ENCODE results near the gene MARS1.

Gene MARS1

GRCh38 chr12:57458665-57459054 lies 29.2 kb upstream of the MARS1 start:
- ATAC-seq: no peak

DNA sequence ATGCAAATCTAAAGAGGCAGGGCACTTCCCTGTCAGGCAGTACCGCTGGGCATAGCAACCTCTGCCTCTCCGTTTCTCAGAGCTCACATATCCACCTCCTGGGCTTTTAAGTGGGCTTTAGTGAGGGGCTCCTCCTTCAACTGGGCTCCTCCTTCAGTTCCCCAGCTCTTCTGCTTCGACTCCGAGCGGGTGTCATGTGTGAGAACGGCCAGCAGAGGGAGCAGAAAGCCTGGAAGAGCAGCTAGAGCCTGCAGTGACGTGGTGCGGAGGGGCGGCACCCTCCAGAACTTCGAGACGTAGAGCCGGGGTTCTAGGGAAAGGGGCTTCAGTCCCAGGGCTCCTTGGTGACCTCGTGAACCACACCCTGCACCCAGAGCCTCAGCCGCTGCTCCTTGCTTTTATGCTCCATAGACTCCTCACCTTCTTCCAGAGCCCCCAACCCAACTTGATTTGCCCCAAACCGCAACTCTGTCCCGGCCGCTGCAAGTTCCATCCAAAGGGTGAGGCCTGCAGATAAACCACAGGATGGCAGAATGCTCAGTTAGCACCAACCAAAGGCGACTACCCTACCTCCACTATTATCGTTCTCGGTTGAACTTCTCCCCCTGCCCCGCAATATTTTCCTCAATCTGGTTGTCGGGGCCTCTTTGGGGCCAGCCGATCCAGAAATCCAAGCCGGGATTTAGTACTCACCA lies 28.7 kb upstream of the MARS1 start:
- ATAC-seq: peak; percentile 73 to 76

- ATAC-seq: peak in 1 of 2 donors; percentile 7
Observed at GRCh38 chr12:57459750-57460467, 28.0 kb upstream of the MARS1 start, which contains the start of gene GLI1. TSS of gene GLI1 (plus strand) at chr12:57459785. CDS start at chr12:57463692, 3,907 bp downstream.

GRCh38 chr12:57460468-57460784 lies 27.4 kb upstream of the MARS1 start:
- ATAC-seq: no peak

- no peak for ATAC-seq
Observed at GRCh38 chr12:57460841-57461275, 27.0 kb upstream of the MARS1 start.

DNA sequence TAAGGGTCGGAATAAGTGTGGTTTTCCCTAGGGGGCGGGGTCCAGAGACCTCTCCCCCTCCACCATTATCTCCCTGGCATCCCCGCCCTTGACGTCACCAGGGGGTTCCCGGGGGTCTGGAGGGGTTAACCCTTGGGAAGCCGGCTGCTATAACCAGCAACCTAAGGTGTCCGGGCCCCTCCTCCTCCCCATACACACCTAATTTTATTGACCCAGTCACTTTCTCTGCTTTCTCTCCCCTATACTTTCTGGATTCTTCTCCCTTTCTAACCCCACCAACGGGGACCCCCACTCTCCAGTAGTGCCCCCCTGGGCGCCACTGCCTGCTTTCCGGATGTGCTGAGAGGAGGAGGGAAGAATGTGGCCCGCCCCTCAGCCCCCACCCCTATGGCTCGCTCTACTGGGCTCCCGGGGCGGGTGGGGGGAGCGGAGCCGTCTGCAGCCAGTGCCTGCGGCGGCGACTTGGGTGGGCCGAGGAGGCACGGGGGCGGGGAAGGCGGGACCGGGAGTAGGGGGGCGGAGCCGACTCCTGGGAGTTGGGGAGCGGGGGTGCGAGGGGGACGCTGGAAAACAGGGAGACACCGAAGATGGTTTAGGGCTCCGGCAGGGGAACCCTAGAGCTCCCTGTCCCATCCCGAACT lies 26.5 kb upstream of the MARS1 start:
- no peak for ATAC-seq

- ATAC-seq: no peak
Observed at GRCh38 chr12:57461917-57462250, 26.0 kb upstream of the MARS1 start.

- peak; percentile 84 to 89 for ATAC-seq
Observed at GRCh38 chr12:57462251-57462911, 25.5 kb upstream of the MARS1 start.

DNA sequence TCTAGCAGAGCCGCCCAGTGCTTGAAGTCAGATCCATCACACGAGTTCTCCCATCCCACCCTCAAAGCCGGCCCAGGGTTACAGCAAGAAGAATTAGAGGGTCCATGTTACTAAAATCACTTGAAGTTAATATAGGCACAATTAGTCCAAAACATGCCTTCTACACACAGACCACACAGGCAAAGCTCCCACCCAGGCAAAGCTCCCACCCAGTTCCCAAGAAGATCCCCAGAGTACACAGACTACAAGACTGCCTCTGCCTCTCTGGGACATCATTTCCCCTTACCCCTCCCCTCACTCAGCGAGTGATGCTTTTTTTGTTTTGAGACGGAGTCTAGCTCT lies 25.0 kb upstream of the MARS1 start:
- no peak for ATAC-seq

DNA sequence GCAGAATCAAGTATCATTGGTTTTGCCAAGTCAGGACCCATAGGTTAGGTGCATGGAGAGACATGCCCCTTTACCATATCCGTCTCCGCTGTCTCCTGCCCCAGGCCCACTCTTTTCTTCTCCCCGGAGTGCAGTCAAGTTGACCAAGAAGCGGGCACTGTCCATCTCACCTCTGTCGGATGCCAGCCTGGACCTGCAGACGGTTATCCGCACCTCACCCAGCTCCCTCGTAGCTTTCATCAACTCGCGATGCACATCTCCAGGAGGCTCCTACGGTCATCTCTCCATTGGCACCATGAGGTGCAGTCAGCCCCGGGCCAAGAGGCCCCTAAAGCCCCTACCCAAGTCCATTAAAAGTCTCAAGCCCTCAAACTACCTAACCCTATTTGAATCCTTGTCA lies 23.3 kb upstream of the MARS1 start:
- no peak for ATAC-seq

- no peak for ATAC-seq
Observed at GRCh38 chr12:57465030-57465746, 22.7 kb upstream of the MARS1 start.

DNA sequence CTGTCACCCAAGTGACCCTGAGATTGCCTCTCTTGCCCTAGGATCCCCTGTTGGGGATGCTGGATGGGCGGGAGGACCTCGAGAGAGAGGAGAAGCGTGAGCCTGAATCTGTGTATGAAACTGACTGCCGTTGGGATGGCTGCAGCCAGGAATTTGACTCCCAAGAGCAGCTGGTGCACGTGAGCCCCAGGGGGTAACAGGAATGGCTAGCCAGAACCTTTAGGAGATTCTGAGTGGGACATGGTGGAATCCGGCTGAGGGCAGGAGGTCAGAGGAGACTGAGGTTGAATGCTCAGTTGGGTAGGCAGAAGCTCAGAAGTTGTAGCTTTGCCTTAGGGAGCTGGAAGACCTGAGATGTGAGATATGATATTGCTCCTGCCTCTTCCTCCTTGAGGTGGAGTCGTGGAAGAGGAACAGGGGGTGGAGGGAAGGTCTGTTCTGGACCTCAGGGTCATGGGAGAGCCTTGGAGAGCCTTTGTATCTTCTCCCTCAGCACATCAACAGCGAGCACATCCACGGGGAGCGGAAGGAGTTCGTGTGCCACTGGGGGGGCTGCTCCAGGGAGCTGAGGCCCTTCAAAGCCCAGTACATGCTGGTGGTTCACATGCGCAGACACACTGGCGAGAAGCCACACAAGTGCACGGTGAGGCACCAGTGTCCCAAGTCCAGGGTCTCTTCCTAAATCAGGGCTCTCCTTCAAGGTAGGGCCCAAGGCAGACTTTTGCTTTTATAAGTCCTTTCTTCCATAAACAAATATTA lies 21.9 kb upstream of the MARS1 start:
- ATAC-seq: no peak

DNA sequence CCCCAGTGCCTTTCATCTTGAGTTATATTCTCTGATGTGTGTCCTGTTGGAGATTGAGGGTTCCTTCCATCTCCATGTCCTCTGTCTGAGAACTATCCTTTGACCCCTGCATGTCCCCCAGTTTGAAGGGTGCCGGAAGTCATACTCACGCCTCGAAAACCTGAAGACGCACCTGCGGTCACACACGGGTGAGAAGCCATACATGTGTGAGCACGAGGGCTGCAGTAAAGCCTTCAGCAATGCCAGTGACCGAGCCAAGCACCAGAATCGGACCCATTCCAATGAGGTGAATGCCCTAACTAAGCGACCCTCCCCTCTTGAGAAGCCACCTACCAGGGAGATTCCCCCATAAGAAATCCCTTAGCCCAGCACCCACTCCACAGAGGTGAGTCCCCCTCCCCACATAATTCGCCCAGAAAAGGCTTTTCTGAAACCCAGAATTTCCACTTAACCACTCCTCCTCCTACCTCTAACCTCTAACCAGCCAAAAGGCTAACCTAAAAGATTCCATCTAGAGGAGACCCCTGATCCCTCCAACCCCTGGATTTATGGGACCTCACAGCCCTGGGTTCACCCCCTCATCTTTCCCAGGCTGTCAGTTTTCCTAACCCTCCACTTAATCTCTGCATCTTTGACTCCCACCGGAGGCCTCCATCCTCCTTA lies 20.5 kb upstream of the MARS1 start:
- ATAC-seq: no peak

DNA sequence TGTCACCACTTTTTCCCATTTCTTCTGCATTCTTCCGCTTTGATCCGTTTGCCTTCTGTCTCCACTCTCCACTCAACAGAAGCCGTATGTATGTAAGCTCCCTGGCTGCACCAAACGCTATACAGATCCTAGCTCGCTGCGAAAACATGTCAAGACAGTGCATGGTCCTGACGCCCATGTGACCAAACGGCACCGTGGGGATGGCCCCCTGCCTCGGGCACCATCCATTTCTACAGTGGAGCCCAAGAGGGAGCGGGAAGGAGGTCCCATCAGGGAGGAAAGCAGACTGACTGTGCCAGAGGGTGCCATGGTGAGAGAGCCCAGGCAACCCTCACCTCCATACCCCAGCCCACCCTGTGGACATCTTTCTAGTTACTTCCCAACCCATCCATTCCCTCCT lies 20.0 kb upstream of the MARS1 start:
- ATAC-seq: no peak

DNA sequence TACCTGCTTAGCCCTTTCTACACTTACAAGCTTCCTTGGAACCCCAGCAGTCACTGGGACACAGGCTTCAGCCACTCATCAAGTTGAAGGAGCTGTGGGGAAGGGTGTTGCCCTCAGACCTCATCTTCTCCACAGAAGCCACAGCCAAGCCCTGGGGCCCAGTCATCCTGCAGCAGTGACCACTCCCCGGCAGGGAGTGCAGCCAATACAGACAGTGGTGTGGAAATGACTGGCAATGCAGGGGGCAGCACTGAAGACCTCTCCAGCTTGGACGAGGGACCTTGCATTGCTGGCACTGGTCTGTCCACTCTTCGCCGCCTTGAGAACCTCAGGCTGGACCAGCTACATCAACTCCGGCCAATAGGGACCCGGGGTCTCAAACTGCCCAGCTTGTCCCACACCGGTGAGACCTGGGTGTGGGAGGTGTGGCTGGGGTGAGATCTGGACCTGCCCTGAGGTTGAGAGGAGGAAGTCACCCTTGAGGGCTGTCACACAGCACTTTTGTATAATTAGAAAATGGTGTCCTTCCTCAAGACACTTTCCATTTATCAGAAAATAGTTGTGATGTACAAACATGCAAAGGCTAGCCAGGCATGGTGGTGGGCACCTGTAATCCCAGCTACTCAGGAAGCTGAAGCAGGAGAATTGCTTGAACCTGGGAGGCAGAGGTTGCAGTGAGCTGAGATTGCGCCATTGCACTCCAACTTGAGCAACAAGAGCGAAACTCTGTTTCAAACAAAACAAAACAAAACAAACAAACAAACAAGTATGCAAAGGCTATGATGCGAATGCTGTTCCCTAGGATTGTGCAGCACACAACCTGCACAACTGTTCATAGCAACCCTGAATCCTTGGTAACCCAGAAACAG lies 18.3 kb upstream of the MARS1 start:
- no peak for ATAC-seq

- ATAC-seq: no peak
Observed at GRCh38 chr12:57470286-57470969, 17.4 kb upstream of the MARS1 start.

DNA sequence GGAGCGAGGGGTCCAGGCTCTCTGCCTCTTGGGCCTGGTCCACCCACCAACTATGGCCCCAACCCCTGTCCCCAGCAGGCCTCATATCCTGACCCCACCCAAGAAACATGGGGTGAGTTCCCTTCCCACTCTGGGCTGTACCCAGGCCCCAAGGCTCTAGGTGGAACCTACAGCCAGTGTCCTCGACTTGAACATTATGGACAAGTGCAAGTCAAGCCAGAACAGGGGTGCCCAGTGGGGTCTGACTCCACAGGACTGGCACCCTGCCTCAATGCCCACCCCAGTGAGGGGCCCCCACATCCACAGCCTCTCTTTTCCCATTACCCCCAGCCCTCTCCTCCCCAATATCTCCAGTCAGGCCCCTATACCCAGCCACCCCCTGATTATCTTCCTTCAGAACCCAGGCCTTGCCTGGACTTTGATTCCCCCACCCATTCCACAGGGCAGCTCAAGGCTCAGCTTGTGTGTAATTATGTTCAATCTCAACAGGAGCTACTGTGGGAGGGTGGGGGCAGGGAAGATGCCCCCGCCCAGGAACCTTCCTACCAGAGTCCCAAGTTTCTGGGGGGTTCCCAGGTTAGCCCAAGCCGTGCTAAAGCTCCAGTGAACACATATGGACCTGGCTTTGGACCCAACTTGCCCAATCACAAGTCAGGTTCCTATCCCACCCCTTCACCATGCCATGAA lies 16.8 kb upstream of the MARS1 start:
- no peak for ATAC-seq

GRCh38 chr12:57471661-57472060 lies 16.2 kb upstream of the MARS1 start:
- no peak for ATAC-seq

GRCh38 chr12:57472391-57472790 lies 15.5 kb upstream of the MARS1 start:
- no peak for ATAC-seq
